ENCODE results near the gene PTPRO. TPM values are rescaled to one million over a fixed set of nuclear protein-coding genes. Genes with fewer than 3 reads are reported as not detected.

Gene PTPRO
- total RNA-seq, 1 experiment from 2014 or later, result 0.52 TPM

- H3K4ac ChIP-seq (ENCODE audit: low read depth, low read length), result no peak overlapping the region
Measured at GRCh38 chr12:15544589-15544988, 222.3 kb downstream of the PTPRO start.

More at GRCh38 chr12:15544589-15544988, 222.3 kb downstream of the PTPRO start:
- H3K27ac ChIP-seq (ENCODE audit: insufficient read length, low read depth, low read length), result no peak overlapping the region
- TF ChIP-seq, protein P1, sequence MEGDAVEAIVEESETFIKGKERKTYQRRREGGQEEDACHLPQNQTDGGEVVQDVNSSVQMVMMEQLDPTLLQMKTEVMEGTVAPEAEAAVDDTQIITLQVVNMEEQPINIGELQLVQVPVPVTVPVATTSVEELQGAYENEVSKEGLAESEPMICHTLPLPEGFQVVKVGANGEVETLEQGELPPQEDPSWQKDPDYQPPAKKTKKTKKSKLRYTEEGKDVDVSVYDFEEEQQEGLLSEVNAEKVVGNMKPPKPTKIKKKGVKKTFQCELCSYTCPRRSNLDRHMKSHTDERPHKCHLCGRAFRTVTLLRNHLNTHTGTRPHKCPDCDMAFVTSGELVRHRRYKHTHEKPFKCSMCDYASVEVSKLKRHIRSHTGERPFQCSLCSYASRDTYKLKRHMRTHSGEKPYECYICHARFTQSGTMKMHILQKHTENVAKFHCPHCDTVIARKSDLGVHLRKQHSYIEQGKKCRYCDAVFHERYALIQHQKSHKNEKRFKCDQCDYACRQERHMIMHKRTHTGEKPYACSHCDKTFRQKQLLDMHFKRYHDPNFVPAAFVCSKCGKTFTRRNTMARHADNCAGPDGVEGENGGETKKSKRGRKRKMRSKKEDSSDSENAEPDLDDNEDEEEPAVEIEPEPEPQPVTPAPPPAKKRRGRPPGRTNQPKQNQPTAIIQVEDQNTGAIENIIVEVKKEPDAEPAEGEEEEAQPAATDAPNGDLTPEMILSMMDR (conservative IDR thresholded peaks at IDR 0.05), result no peak
- no peak overlapping the region for H3K9ac ChIP-seq (ENCODE audit: extremely low read depth, insufficient read length, low read length)
- Mint-ChIP-seq H3K4me1 (no peaks in the 10 kb centered on the region), H3K36me3 (ENCODE audit: insufficient read depth in 1 of 3, low read depth in 3 of 3) (no peaks in the 10 kb centered on the region), H3K27ac (no peak overlapping the region), H3K4me3 (no peak overlapping the region), H3K9me3 (no peaks in the 10 kb centered on the region), H3K27me3 (ENCODE audit: low read depth) (peaks cover 2% of the 10 kb centered on the region; the same call in 1 of the 2 replicates)
- H4K8ac ChIP-seq (replicated peaks; ENCODE audit: insufficient read length, low read depth, low read length), result no peak overlapping the region
- H3K9me3 ChIP-seq (ENCODE audit: control insufficient read depth, low read depth, low read length), result no peaks in the 10 kb centered on the region
- H3K18ac ChIP-seq (ENCODE audit: insufficient read length, low read depth, low read length), result no peak overlapping the region
- no peak overlapping the region for H2AK5ac ChIP-seq (ENCODE audit: insufficient read length, low read length)
- no peaks in the 10 kb centered on the region for H3K79me1 ChIP-seq (ENCODE audit: insufficient read depth, low read depth, low read length, poor library complexity, severe bottlenecking)
- no peaks in the 10 kb centered on the region for H3K23me2 ChIP-seq (ENCODE audit: insufficient read length, low read depth, low read length, poor library complexity, severe bottlenecking)
- H2AFZ ChIP-seq (ENCODE audit: low read length), result no peak overlapping the region
- H3K79me2 ChIP-seq (ENCODE audit: insufficient read depth, low read length), result no peaks in the 10 kb centered on the region
- H2BK15ac ChIP-seq (ENCODE audit: low read depth, low read length), result no peak overlapping the region
- no peak for DNase-seq
- H2BK20ac ChIP-seq (ENCODE audit: low read depth, low read length, poor library complexity, severe bottlenecking), result no peak overlapping the region
- H4K91ac ChIP-seq (ENCODE audit: insufficient read length, low read depth, low read length), result no peak overlapping the region
- no peak overlapping the region for H3K23ac ChIP-seq (ENCODE audit: insufficient read length, low read depth, low read length)
- no peak overlapping the region for H3K4me2 ChIP-seq (ENCODE audit: insufficient read depth, insufficient read length, low read length)
- no peaks in the 10 kb centered on the region for H3K4me1 ChIP-seq (ENCODE audit: insufficient read depth, low read length)
- H3K27me3 ChIP-seq (ENCODE audit: insufficient read depth, low read length), result no peaks in the 10 kb centered on the region
- H3T11ph ChIP-seq (ENCODE audit: low read length), result no peak overlapping the region
- H4K20me1 ChIP-seq (ENCODE audit: control insufficient read depth, insufficient read depth, insufficient read length), result no peaks in the 10 kb centered on the region
- no peak overlapping the region for H3K14ac ChIP-seq (ENCODE audit: insufficient read depth, low read length)
- no peak overlapping the region for H2BK5ac ChIP-seq (ENCODE audit: insufficient read length, low read length)
- no peak overlapping the region for H4K5ac ChIP-seq (ENCODE audit: insufficient read length, low read depth, low read length)
- no peak overlapping the region for H2BK120ac ChIP-seq (ENCODE audit: low read depth, low read length, poor library complexity, severe bottlenecking)
- H3K56ac ChIP-seq (ENCODE audit: insufficient read length, low read depth, low read length), result no peak overlapping the region
- H2BK12ac ChIP-seq (ENCODE audit: insufficient read length, low read depth, low read length), result no peak overlapping the region

Data from H9 (cell line).